H1 (cell line): ENCODE results near the gene SNED1. TPM values are rescaled to one million over a fixed set of nuclear protein-coding genes. Genes with fewer than 3 reads are reported as not detected.

ENCODE experiments used
- CTCF ChIA-PET: fragments of 300-600 bp; sonication (Branson Sonifier 250); formaldehyde crosslinking; loops from one replicate; lab custom pipeline; 2021; ENCODE audit not compliant: partially characterized antibody; lab: Charles Lee
- POLR2A ChIA-PET: fragments of 300-600 bp; sonication (Branson Sonifier 250); formaldehyde crosslinking; loops from one replicate; lab custom pipeline; 2021; ENCODE audit warnings: inconsistent platforms; ENCODE audit not compliant: partially characterized antibody; lab: Charles Lee
- DNase-seq, 2 experiments: peaks; one replicate each; pipeline versions ENCODE4 v3.0.0 to v3.0.0-alpha.2; 2010 to 2022; ENCODE audit warnings: low spot score in 2 of 2, low read depth in 1 of 2, mixed read lengths in 1 of 2
- FAIRE-seq: peaks from 2 replicates; lab custom pipeline; 2011; peaks lifted over from hg19 to GRCh38; lab: Jason Lieb, UNC
- H2AFZ ChIP-seq: 2 replicates; pipeline ENCODE4 v1.8.1; 2012; ENCODE audit warnings: low read length, inconsistent platforms
- H2AK5ac ChIP-seq: 2 replicates; pipeline ENCODE4 v1.6.1; 2013; ENCODE audit warnings: low read depth, low read length
- H2BK120ac ChIP-seq: replicated peaks from 2 replicates; pipeline ENCODE3; 2013; ENCODE audit warnings: low read depth, low read length, inconsistent platforms
- H2BK12ac ChIP-seq: 2 replicates; pipeline ENCODE4 v1.6.1; 2013; ENCODE audit warnings: low read depth, low read length
- H2BK15ac ChIP-seq: 2 replicates; pipeline ENCODE4 v1.6.1; 2013; ENCODE audit warnings: low read length
- H2BK20ac ChIP-seq: 2 replicates; pipeline ENCODE4 v1.6.1; 2013; ENCODE audit warnings: low read length
- H2BK5ac ChIP-seq: 2 replicates; pipeline ENCODE4 v1.6.1; 2013; ENCODE audit warnings: low read depth, low read length
- H3K14ac ChIP-seq: 2 replicates; pipeline ENCODE4 v1.6.1; 2013; ENCODE audit warnings: inconsistent platforms; ENCODE audit not compliant: insufficient read length
- H3K18ac ChIP-seq: 2 replicates; pipeline ENCODE4 v1.6.1; 2013; ENCODE audit warnings: low read length; ENCODE audit errors: extremely low read depth
- H3K23ac ChIP-seq: 2 replicates; pipeline ENCODE4 v1.6.1; 2013; ENCODE audit warnings: inconsistent platforms; ENCODE audit not compliant: insufficient read length
- H3K23me2 ChIP-seq: 2 replicates; pipeline ENCODE4 v1.6.1; 2013; ENCODE audit warnings: low read depth, low read length
- H3K27ac ChIP-seq: 2 replicates; pipeline ENCODE4 v1.6.1; 2011; ENCODE audit warnings: low read depth, low read length, inconsistent platforms
- H3K27me3 ChIP-seq, 4 experiments: replicated peaks in 1 of 4; 1 replicate in 1 of 4; 2 replicates in 3 of 4; pipeline versions ENCODE4 v1.6.1 to v1.8.1; 2011 to 2013; ENCODE audit warnings: low read length in 3 of 4, mild to moderate bottlenecking in 3 of 4, inconsistent platforms in 2 of 4, mixed read lengths in 2 of 4, moderate library complexity in 1 of 4; ENCODE audit not compliant: control insufficient read depth in 3 of 4, insufficient read depth in 3 of 4; ENCODE audit errors: extremely low read depth in 1 of 4
- H3K36me3 ChIP-seq, 4 experiments: 2 replicates each; pipeline versions ENCODE4 v1.6.1 to v1.8.1; 2011 to 2013; ENCODE audit warnings: mild to moderate bottlenecking in 4 of 4, low read length in 3 of 4, moderate library complexity in 2 of 4, control low read depth in 1 of 4, inconsistent platforms in 1 of 4; ENCODE audit not compliant: insufficient read depth in 4 of 4, control insufficient read depth in 2 of 4
- H3K4ac ChIP-seq: replicated peaks from 2 replicates; pipeline ENCODE3; 2013; ENCODE audit warnings: low read length, low read depth, mixed read lengths, inconsistent platforms; ENCODE audit not compliant: insufficient read length
- H3K4me1 ChIP-seq, 4 experiments: replicated peaks in 1 of 4; 1 replicate in 1 of 4; 2 replicates in 3 of 4; pipeline versions ENCODE4 v1.6.1 to v1.8.1; 2011 to 2013; ENCODE audit warnings: low read length in 3 of 4, inconsistent platforms in 2 of 4, mixed read lengths in 1 of 4; ENCODE audit not compliant: insufficient read depth in 4 of 4, control insufficient read depth in 3 of 4
- H3K4me2 ChIP-seq, 2 experiments: 2 replicates each; pipeline versions ENCODE4 v1.6.1 to v1.8.1; 2011 to 2013; ENCODE audit warnings: low read depth in 2 of 2, low read length in 2 of 2, control low read depth in 1 of 2, inconsistent platforms in 1 of 2, mild to moderate bottlenecking in 1 of 2; ENCODE audit not compliant: insufficient read depth in 1 of 2
- H3K4me3 ChIP-seq, 4 experiments: fragments of 200-600, 300-600 bp in 1 of 4; sonication (generic), shearing (Covaris generic), sonication (Bioruptor Twin) in 1 of 4; 2 replicates each; pipeline versions ENCODE4 v1.5.1 to v1.8.1; 2011 to 2016; ENCODE audit warnings: low read length in 4 of 4, low read depth in 3 of 4, control low read depth in 2 of 4, inconsistent platforms in 2 of 4, mild to moderate bottlenecking in 2 of 4, mixed read lengths in 1 of 4, moderate library complexity in 1 of 4; ENCODE audit not compliant: insufficient read depth in 2 of 4; ENCODE audit errors: extremely low read depth in 1 of 4
- H3K56ac ChIP-seq: replicated peaks from 2 replicates; pipeline ENCODE3; 2013; ENCODE audit warnings: low read depth, mild to moderate bottlenecking, mixed read lengths, low read length, inconsistent platforms; ENCODE audit not compliant: insufficient read length
- H3K79me1 ChIP-seq: 2 replicates; pipeline ENCODE4 v1.6.1; 2013; ENCODE audit warnings: low read depth, low read length, control low read depth
- H3K79me2 ChIP-seq, 2 experiments: 2 replicates each; pipeline versions ENCODE4 v1.6.1 to v1.8.1; 2012 to 2013; ENCODE audit warnings: low read length in 2 of 2, mild to moderate bottlenecking in 2 of 2, inconsistent platforms in 1 of 2; ENCODE audit not compliant: insufficient read depth in 2 of 2, control insufficient read depth in 1 of 2
- H3K9ac ChIP-seq, 4 experiments: replicated peaks in 1 of 4; 1 replicate in 1 of 4; 2 replicates in 3 of 4; pipeline versions ENCODE4 v1.6.1 to v1.8.1; 2011 to 2013; ENCODE audit warnings: low read depth in 3 of 4, low read length in 3 of 4, control low read depth in 2 of 4, mild to moderate bottlenecking in 2 of 4, moderate library complexity in 2 of 4, inconsistent platforms in 1 of 4; ENCODE audit errors: extremely low read depth in 1 of 4
- H3K9me3 ChIP-seq, 2 experiments: 2 replicates each; pipeline versions ENCODE4 v1.6.1 to v1.8.1; 2012 to 2013; ENCODE audit warnings: mild to moderate bottlenecking in 2 of 2, moderate library complexity in 2 of 2, control low read depth in 1 of 2, inconsistent platforms in 1 of 2, low read depth in 1 of 2, low read length in 1 of 2, mixed read lengths in 1 of 2; ENCODE audit not compliant: insufficient read depth in 2 of 2
- H4K20me1 ChIP-seq, 2 experiments: replicated peaks in 1 of 2; 2 replicates each; pipeline versions ENCODE3 to v1.8.1; 2011 to 2013; ENCODE audit warnings: inconsistent platforms in 2 of 2, low read length in 2 of 2, mild to moderate bottlenecking in 1 of 2; ENCODE audit not compliant: insufficient read depth in 2 of 2, control insufficient read depth in 1 of 2
- H4K5ac ChIP-seq: 2 replicates; pipeline ENCODE4 v1.6.1; 2013; ENCODE audit warnings: low read length, low read depth, mixed read lengths, inconsistent platforms; ENCODE audit not compliant: insufficient read length
- H4K8ac ChIP-seq: 2 replicates; pipeline ENCODE4 v1.8.0; 2013; ENCODE audit warnings: mild to moderate bottlenecking, moderate library complexity, low read length, inconsistent platforms; ENCODE audit not compliant: insufficient read depth; ENCODE audit errors: extremely low read depth
- H4K91ac ChIP-seq: replicated peaks from 2 replicates; pipeline ENCODE3; 2013; ENCODE audit warnings: low read length, mixed read lengths, inconsistent platforms; ENCODE audit not compliant: insufficient read length
- KDM1A ChIP-seq: fragments of 200-600, 300-600 bp; sonication (generic); IDR thresholded peaks from 2 replicates; pipeline ENCODE4 v1.7.1; 2016; ENCODE audit warnings: mild to moderate bottlenecking, low read length, borderline replicate concordance
- TAF7 ChIP-seq: optimal IDR thresholded peaks from 2 replicates; pipeline ENCODE3; 2011; ENCODE audit warnings: low read depth, mild to moderate bottlenecking, inconsistent platforms, low read length, moderate library complexity, borderline replicate concordance
- TEAD4 ChIP-seq: IDR thresholded peaks from 2 replicates; pipeline ENCODE4 v1.6.1; 2012; ENCODE audit warnings: low read depth, low read length, inconsistent platforms, mixed read lengths
- USF2 ChIP-seq: IDR thresholded peaks from 2 replicates; pipeline ENCODE4 v1.6.1; 2011; ENCODE audit warnings: low read length, improper control_type of control experiment
- WGBS, 2 experiments: shearing (Covaris generic) in 1 of 2; methylation state at CpG; one replicate each; pipeline versions ENCODE4 v1.1.6 to v1.1.7; 2013 to 2015; ENCODE audit warnings: low lambda C conversion rate in 2 of 2, mixed read lengths in 2 of 2, inconsistent platforms in 1 of 2, low coverage in 1 of 2, missing lambda C conversion rate in 1 of 2; ENCODE audit not compliant: insufficient replicate concordance in 2 of 2, insufficient coverage in 1 of 2, insufficient read length in 1 of 2; ENCODE audit errors: extremely low coverage in 1 of 2, missing lambda C conversion rate in 1 of 2; 5-methylcytosine and 5-hydroxymethylcytosine counted together
- polyA plus RNA-seq, 7 experiments: library from polyadenylated mRNA; depleted of rRNA in 3 of 7; stranded (reverse) in 5 of 7; unstranded in 2 of 7; fragments of >200 nt in 5 of 7; fragments of 200-250 nt in 2 of 7; gene quantifications; 1 replicate in 5 of 7; 2 replicates in 1 of 7; 4 replicates in 1 of 7; pipeline versions ENCODE4 v1.2.1 to v1.2.3, GENCODE V29; 2011 to 2013; ENCODE audit warnings: missing spikeins in 2 of 7, mixed read lengths in 2 of 7
- total RNA-seq: library from RNA; stranded (reverse); fragmentation: NEBNext Ultra II Directional; extraction: Animal tissue kit (Norgen Biotek cat#: 25700); gene quantifications from 2 replicates; pipeline ENCODE4 v1.2.1, GENCODE V29; 2021

Gene SNED1
- total and polyA plus RNA-seq, 2 of the 8 experiments (the other 6 are each of a cell fraction or from before 2014, with no cell fraction given): 1.9 TPM

- FAIRE-seq (no peak), DNase-seq (peak in 1 of 2 experiments; percentile 43)
- Histone ChIP-seq H3K4ac (no peak overlapping the region), H3K79me1 (no peaks in the 10 kb centered on the region), H4K8ac (no peak overlapping the region), H3K23me2 (peaks cover 2% of the 10 kb centered on the region; the same call in 1 of the 2 replicates), H3K27ac (no peak overlapping the region), H2BK15ac (no peak overlapping the region), H3K23ac (no peak overlapping the region), H2BK20ac (no peak overlapping the region), H2AK5ac (no peak overlapping the region), H3K79me2 (no peaks in the 10 kb centered on the region), H4K20me1 (peaks cover 0 to 4% of the 10 kb centered on the region in 2 experiments), H3K9ac (no peak overlapping the region), H3K4me3 (no peak overlapping the region), H3K18ac (no peak overlapping the region), H3K4me2 (no peak overlapping the region), H3K27me3 (peaks cover 0 to 3% (median under 1%) of the 10 kb centered on the region in 4 experiments; a peak in 3 of 7 replicates), H2BK120ac (no peak overlapping the region), H4K5ac (no peak overlapping the region), H3K4me1 (peaks cover 0 to 3% (median 0%) of the 10 kb centered on the region in 4 experiments; a peak in 1 of 7 replicates), H3K9me3 (peaks cover 6 to 21% of the 10 kb centered on the region in 2 experiments; a peak in 3 of 4 replicates), H2BK12ac (no peak overlapping the region), H3K36me3 (no peaks in the 10 kb centered on the region), H3K14ac (no peak overlapping the region), H4K91ac (no peak overlapping the region), H2AFZ (no peak overlapping the region), H2BK5ac (no peak overlapping the region), H3K56ac (no peak overlapping the region)
- POLR2A ChIA-PET: no interaction called here
- WGBS, 2 experiments: 79% methylated on average over 11 of the region's 11 CpGs; no CpG with 5 or more reads in 1 of the 2 experiments
- CTCF ChIA-PET: interaction anchor here (0.6 to 2.4 kb wide), 4 partner anchors 23 to 286 kb away, joined by 3 to 15 read pairs (median 3); no protein-coding TSS in a partner anchor
- no peak for TF ChIP-seq KDM1A
- no peak for TF ChIP-seq TEAD4
- no peak for TF ChIP-seq USF2
- TF ChIP-seq TAF7: no peak
These were observed 11.5 kb upstream of the SNED1 start for GRCh38 chr2:240986787-240987411.
